Left lung (tissue), 10 donors: ENCODE results near the gene PRMT6. TPM values are rescaled to one million over a fixed set of nuclear protein-coding genes. Genes with fewer than 3 reads are reported as not detected.
A peak's percentile ranks its signal among the peaks of the same experiment; 100 is the strongest.

ENCODE experiments used
- ATAC-seq: fragments of 200-7000 bp; cut with Tn5 transposase; one replicate; pipeline ENCODE4 v1.9.1; 2020; ENCODE audit warnings: moderate library complexity
- DNase-seq, 4 donors: peaks; one replicate each; pipeline ENCODE4 v3.0.0-alpha.2; 2013 to 2020
- H3K27ac ChIP-seq, 2 donors: fragments of 200-600 bp; sonication (generic) in 1 of 2; one replicate each; pipeline versions ENCODE4 v1.5.0 to v1.8.0; 2020 to 2021
- H3K27me3 ChIP-seq, 2 donors: fragments of 200-600 bp; sonication (generic) in 1 of 2; one replicate each; pipeline versions ENCODE4 v1.5.0 to v1.8.0; 2020 to 2021
- H3K36me3 ChIP-seq, 2 donors: fragments of 200-600 bp; sonication (generic) in 1 of 2; one replicate each; pipeline versions ENCODE4 v1.5.0 to v1.8.0; 2020 to 2021
- H3K4me1 ChIP-seq, 2 donors: fragments of 200-600 bp; one replicate each; pipeline ENCODE4 v1.8.0; 2021
- H3K4me3 ChIP-seq, 2 donors: fragments of 200-600 bp; sonication (generic) in 1 of 2; one replicate each; pipeline versions ENCODE4 v1.5.0 to v1.8.0; 2020 to 2021; ENCODE audit warnings: mild to moderate bottlenecking in 1 of 2
- H3K9me3 ChIP-seq, 2 donors: fragments of 200-600 bp; sonication (generic) in 1 of 2; one replicate each; pipeline versions ENCODE4 v1.5.0 to v1.8.0; 2020 to 2021
- CTCF ChIP-seq, 2 donors: fragments of 200-600 bp; sonication (generic) in 1 of 2; IDR thresholded peaks; one replicate each; pipeline versions ENCODE4 v1.5.0 to v1.8.0; 2021; ENCODE audit warnings: antibody characterized with exemption in 2 of 2
- intact Hi-C, 2 donors: fragments of 100-400 bp; cut with DNase I; formaldehyde crosslinking; loops; one replicate each; pipeline versions ENCODE4 v1.11.2 to v1.14.2; 2022
- polyA plus RNA-seq, 6 donors: library from polyadenylated mRNA; unstranded; fragments of 120-200 nt; gene quantifications; one replicate each; pipeline ENCODE4 v1.2.1, GENCODE V29; 2013; ENCODE audit not compliant: insufficient read length in 6 of 6
- total RNA-seq, 2 donors: library from RNA; stranded (reverse); fragmentation: NEBNext Ultra II Directional; extraction: Animal tissue kit (Norgen Biotek cat#: 25700); gene quantifications; one replicate each; pipeline ENCODE4 v1.2.1, GENCODE V29; 2021
- donor health status: DM: no; HTN: yes; CAD: no.
- donor health status: DM: no; HTN: no; CAD: no.

Gene PRMT6
- total and polyA plus RNA-seq, 8 donors: 11.1 to 28.6 (median 24.6) TPM

- Histone ChIP-seq H3K9me3 (no peaks in the 10 kb centered on the region), H3K4me1 (no peaks in the 10 kb centered on the region), H3K36me3 (no peaks in the 10 kb centered on the region), H3K27me3 (no peaks in the 10 kb centered on the region), H3K27ac (no peak overlapping the region), H3K4me3 (no peak overlapping the region)
- DNase-seq (no peak), ATAC-seq (no peak)
- TF ChIP-seq CTCF (IDR thresholded peaks at IDR 0.05): no peak
- intact Hi-C loops: no loop called here
Observed at GRCh38 chr1:107095647-107096046, 39.2 kb downstream of the PRMT6 start.

GRCh38 chr1:107096690-107097089 lies 40.2 kb downstream of the PRMT6 start:
- intact Hi-C loops: no loop called here
- no peak overlapping the region for H3K4me3 ChIP-seq
- ATAC-seq (no peak), DNase-seq (no peak)
- H3K27me3 ChIP-seq: no peaks in the 10 kb centered on the region
- no peaks in the 10 kb centered on the region for H3K9me3 ChIP-seq
- no peaks in the 10 kb centered on the region for H3K4me1 ChIP-seq
- no peak overlapping the region for H3K27ac ChIP-seq
- H3K36me3 ChIP-seq: no peaks in the 10 kb centered on the region
- TF ChIP-seq CTCF (IDR thresholded peaks at IDR 0.05): no peak

DNA sequence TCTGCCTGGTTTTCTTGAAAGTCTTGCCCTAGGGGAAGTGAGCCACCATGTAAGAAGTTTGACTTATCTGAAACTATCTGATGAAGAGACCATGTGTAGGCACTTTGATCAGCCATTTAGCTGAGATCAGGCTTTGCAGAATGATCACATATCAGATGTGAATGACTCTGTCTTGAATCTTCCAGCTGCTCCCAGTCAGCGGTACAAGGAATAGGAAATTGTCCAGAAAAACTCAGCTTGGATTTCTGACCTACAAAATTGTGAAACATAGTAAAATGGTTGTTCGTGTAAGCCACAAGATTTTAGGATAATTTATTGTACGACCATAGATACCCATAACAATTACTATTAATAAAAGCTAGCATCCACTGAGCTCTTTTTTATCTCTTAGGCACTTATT lies 42.5 kb downstream of the PRMT6 start:
- Histone ChIP-seq H3K4me1 (no peaks in the 10 kb centered on the region), H3K36me3 (no peaks in the 10 kb centered on the region), H3K4me3 (no peak overlapping the region), H3K9me3 (no peaks in the 10 kb centered on the region), H3K27ac (no peak overlapping the region), H3K27me3 (no peaks in the 10 kb centered on the region)
- peak in 1 of 4 donors; percentile 18 for DNase-seq
- no peak for TF ChIP-seq CTCF (IDR thresholded peaks at IDR 0.05)
- intact Hi-C loops: no loop called here
- ATAC-seq: no peak

GRCh38 chr1:107100331-107100984 lies 44.0 kb downstream of the PRMT6 start:
- Histone ChIP-seq H3K27ac (no peak overlapping the region), H3K36me3 (no peaks in the 10 kb centered on the region), H3K27me3 (no peaks in the 10 kb centered on the region), H3K4me1 (no peaks in the 10 kb centered on the region), H3K4me3 (no peak overlapping the region), H3K9me3 (no peaks in the 10 kb centered on the region)
- intact Hi-C loops: no loop called here
- TF ChIP-seq CTCF (IDR thresholded peaks at IDR 0.05): no peak
- DNase-seq: no peak
- ATAC-seq: no peak

GRCh38 chr1:107105914-107106313 lies 49.4 kb downstream of the PRMT6 start:
- no peak overlapping the region for H3K27ac ChIP-seq
- no peak for DNase-seq
- H3K27me3 ChIP-seq: no peaks in the 10 kb centered on the region
- no peaks in the 10 kb centered on the region for H3K36me3 ChIP-seq
- no peaks in the 10 kb centered on the region for H3K4me1 ChIP-seq
- no peak for ATAC-seq
- no peak for TF ChIP-seq CTCF (IDR thresholded peaks at IDR 0.05)
- intact Hi-C loops: no loop called here
- H3K9me3 ChIP-seq: no peaks in the 10 kb centered on the region
- no peak overlapping the region for H3K4me3 ChIP-seq

Other genes with a start within 250 kb of the PRMT6 start
- gene NTNG1, start 84.4 kb downstream of the PRMT6 start, total RNA-seq: 10 to 100 TPM in 1 of 2 donors, 1 to 10 TPM in 1; 5.7 to 12.7 TPM
- 10 to 100 TPM; 20.4 to 28.0 (median 23.3) TPM for gene NTNG1, start 84.4 kb downstream of the PRMT6 start, polyA plus RNA-seq